ENCODE data around the gene ZNF264.
A peak's percentile ranks its signal among the peaks of the same experiment; 100 is the strongest.
"Not testable (repeated sequence)": the region's sequence is repeated elsewhere in the genome, so short reads cannot be mapped to it uniquely, and the experiment has no call there.

Gene ZNF264

GRCh38 chr19:57245959-57246358, 54.7 kb downstream of the ZNF264 start:
- H3K9me3 ChIP-seq (ENCODE audit: control insufficient read depth, low read length): no peaks in the 10 kb centered on the region
- H3K27me3 ChIP-seq (replicated peaks; ENCODE audit: control insufficient read depth, insufficient read depth, low read length): no peaks in the 10 kb centered on the region
- no peak overlapping the region for H3K4me3 ChIP-seq (ENCODE audit: low read length)
- H3K9ac ChIP-seq (ENCODE audit: low read length): no peak overlapping the region
- peaks cover 60% of the 10 kb centered on the region for H3K36me3 ChIP-seq (ENCODE audit: control insufficient read depth, insufficient read depth, low read length, severe bottlenecking)
- DNase-seq (ENCODE audit: low read depth): no peak
- H3K4me1 ChIP-seq (ENCODE audit: control insufficient read depth, insufficient read depth, low read length): peaks cover 19% of the 10 kb centered on the region

- no peaks in the 10 kb centered on the region for H3K4me1 ChIP-seq (ENCODE audit: control insufficient read depth, insufficient read depth, low read length)
- no peaks in the 10 kb centered on the region for H3K9me3 ChIP-seq (ENCODE audit: control insufficient read depth, low read length)
- no peaks in the 10 kb centered on the region for H3K27me3 ChIP-seq (replicated peaks; ENCODE audit: control insufficient read depth, insufficient read depth, low read length)
- no peak for DNase-seq (ENCODE audit: low read depth)
- no peak overlapping the region for H3K4me3 ChIP-seq (ENCODE audit: low read length)
- H3K9ac ChIP-seq (ENCODE audit: low read length): no peak overlapping the region
- H3K36me3 ChIP-seq (ENCODE audit: control insufficient read depth, insufficient read depth, low read length, severe bottlenecking): peaks cover 86% of the 10 kb centered on the region
Measured at GRCh38 chr19:57248646-57249045, 57.3 kb downstream of the ZNF264 start.

GRCh38 chr19:57249329-57249728, 58.0 kb downstream of the ZNF264 start:
- Histone ChIP-seq H3K4me1 (ENCODE audit: control insufficient read depth, insufficient read depth, low read length) (no peaks in the 10 kb centered on the region), H3K9ac (ENCODE audit: low read length) (no peak overlapping the region), H3K4me3 (ENCODE audit: low read length) (no peak overlapping the region), H3K9me3 (ENCODE audit: control insufficient read depth, low read length) (no peaks in the 10 kb centered on the region), H3K36me3 (ENCODE audit: control insufficient read depth, insufficient read depth, low read length, severe bottlenecking) (peaks cover 89% of the 10 kb centered on the region), H3K27me3 (replicated peaks; ENCODE audit: control insufficient read depth, insufficient read depth, low read length) (no peaks in the 10 kb centered on the region)
- DNase-seq (ENCODE audit: low read depth): no peak

- H3K9ac ChIP-seq (ENCODE audit: low read length); H3K9me3 ChIP-seq (ENCODE audit: control insufficient read depth, low read length); DNase-seq (ENCODE audit: low read depth); H3K27me3 ChIP-seq (replicated peaks; ENCODE audit: control insufficient read depth, insufficient read depth, low read length); H3K4me1 ChIP-seq (ENCODE audit: control insufficient read depth, insufficient read depth, low read length); H3K4me3 ChIP-seq (ENCODE audit: low read length): not testable (repeated sequence)
- peaks cover 70% of the 10 kb centered on the region for H3K36me3 ChIP-seq (ENCODE audit: control insufficient read depth, insufficient read depth, low read length, severe bottlenecking)
Measured at GRCh38 chr19:57253767-57254166, 62.5 kb downstream of the ZNF264 start.

GRCh38 chr19:57262044-57262443, 70.7 kb downstream of the ZNF264 start:
- DNase-seq (ENCODE audit: low read depth): no peak
- H3K4me1 ChIP-seq (ENCODE audit: control insufficient read depth, insufficient read depth, low read length): peaks cover 6% of the 10 kb centered on the region
- H3K36me3 ChIP-seq (ENCODE audit: control insufficient read depth, insufficient read depth, low read length, severe bottlenecking): peaks cover 21% of the 10 kb centered on the region
- no peak overlapping the region for H3K4me3 ChIP-seq (ENCODE audit: low read length)
- H3K27me3 ChIP-seq (replicated peaks; ENCODE audit: control insufficient read depth, insufficient read depth, low read length): no peaks in the 10 kb centered on the region
- no peaks in the 10 kb centered on the region for H3K9me3 ChIP-seq (ENCODE audit: control insufficient read depth, low read length)
- no peak overlapping the region for H3K9ac ChIP-seq (ENCODE audit: low read length)

- Histone ChIP-seq H3K9me3 (ENCODE audit: control insufficient read depth, low read length) (no peaks in the 10 kb centered on the region), H3K4me3 (ENCODE audit: low read length) (no peak overlapping the region), H3K36me3 (ENCODE audit: control insufficient read depth, insufficient read depth, low read length, severe bottlenecking) (peaks cover 21% of the 10 kb centered on the region), H3K4me1 (ENCODE audit: control insufficient read depth, insufficient read depth, low read length) (peaks cover 6% of the 10 kb centered on the region), H3K9ac (ENCODE audit: low read length) (no peak overlapping the region), H3K27me3 (replicated peaks; ENCODE audit: control insufficient read depth, insufficient read depth, low read length) (no peaks in the 10 kb centered on the region)
- no peak for DNase-seq (ENCODE audit: low read depth)
Measured at GRCh38 chr19:57263244-57263741, 72.0 kb downstream of the ZNF264 start.

GRCh38 chr19:57267291-57267690, 76.0 kb downstream of the ZNF264 start:
- peaks cover 6% of the 10 kb centered on the region for H3K4me1 ChIP-seq (ENCODE audit: control insufficient read depth, insufficient read depth, low read length)
- no peaks in the 10 kb centered on the region for H3K9me3 ChIP-seq (ENCODE audit: control insufficient read depth, low read length)
- no peaks in the 10 kb centered on the region for H3K27me3 ChIP-seq (replicated peaks; ENCODE audit: control insufficient read depth, insufficient read depth, low read length)
- no peak overlapping the region for H3K4me3 ChIP-seq (ENCODE audit: low read length)
- no peak for DNase-seq (ENCODE audit: low read depth)
- peaks cover 10% of the 10 kb centered on the region for H3K36me3 ChIP-seq (ENCODE audit: control insufficient read depth, insufficient read depth, low read length, severe bottlenecking)
- H3K9ac ChIP-seq (ENCODE audit: low read length): no peak overlapping the region

- H3K9me3 ChIP-seq (ENCODE audit: control insufficient read depth, low read length): no peaks in the 10 kb centered on the region
- H3K36me3 ChIP-seq (ENCODE audit: control insufficient read depth, insufficient read depth, low read length, severe bottlenecking): peaks cover 4% of the 10 kb centered on the region
- H3K4me1 ChIP-seq (ENCODE audit: control insufficient read depth, insufficient read depth, low read length): no peaks in the 10 kb centered on the region
- DNase-seq (ENCODE audit: low read depth): peak; percentile 74
- no peak overlapping the region for H3K9ac ChIP-seq (ENCODE audit: low read length)
- H3K27me3 ChIP-seq (replicated peaks; ENCODE audit: control insufficient read depth, insufficient read depth, low read length): no peaks in the 10 kb centered on the region
- H3K4me3 ChIP-seq (ENCODE audit: low read length): no peak overlapping the region
Measured at GRCh38 chr19:57269515-57270250, 78.4 kb downstream of the ZNF264 start.

- no peak for DNase-seq (ENCODE audit: low read depth)
- no peaks in the 10 kb centered on the region for H3K27me3 ChIP-seq (replicated peaks; ENCODE audit: control insufficient read depth, insufficient read depth, low read length)
- H3K4me3 ChIP-seq (ENCODE audit: low read length): no peak overlapping the region
- no peaks in the 10 kb centered on the region for H3K4me1 ChIP-seq (ENCODE audit: control insufficient read depth, insufficient read depth, low read length)
- H3K9me3 ChIP-seq (ENCODE audit: control insufficient read depth, low read length): no peaks in the 10 kb centered on the region
- H3K36me3 ChIP-seq (ENCODE audit: control insufficient read depth, insufficient read depth, low read length, severe bottlenecking): peaks cover 4% of the 10 kb centered on the region
- no peak overlapping the region for H3K9ac ChIP-seq (ENCODE audit: low read length)
Measured at GRCh38 chr19:57271280-57271679, 80.0 kb downstream of the ZNF264 start.
